SK-N-SH (cell line): ENCODE measurements around the gene FAM180B. TPM values are rescaled to one million over a fixed set of nuclear protein-coding genes. Genes with fewer than 3 reads are reported as not detected.

Experiments
- CTCF ChIA-PET: fragments of 300-600, 350-600 bp; formaldehyde crosslinking; extraction: SDS; loops from one replicate; lab custom pipeline; 2021; lab: Yijun Ruan, JAX
- POLR2A ChIA-PET: fragments of 350-600 bp; sonication (Branson Sonifier 250); formaldehyde crosslinking; extraction: SDS; loops from one replicate; lab custom pipeline; 2020; ENCODE audit warnings: antibody characterized with exemption, inconsistent platforms; lab: Yijun Ruan, JAX
- DNase-seq: peaks from one replicate; pipeline ENCODE4 v3.0.0; 2012
- H2AFZ ChIP-seq: fragments of 200-600 bp; sonication (generic); 2 replicates; pipeline ENCODE4 v1.8.1; 2016; ENCODE audit warnings: antibody characterized with exemption, mild to moderate bottlenecking, low read depth
- H3F3A ChIP-seq: fragments of 200-600 bp; sonication (generic); replicated peaks from 2 replicates; pipeline ENCODE3; 2016; ENCODE audit warnings: antibody characterized with exemption, mild to moderate bottlenecking; ENCODE audit not compliant: insufficient read depth
- H3K27ac ChIP-seq, 2 experiments: fragments of 200-500 bp in 1 of 2; fragments of 200-600 bp in 1 of 2; sonication (Bioruptor generic) in 1 of 2; sonication (generic), shearing (Covaris generic) in 1 of 2; 2 replicates each; pipeline versions ENCODE4 v1.5.1 to v1.6.1; 2014 to 2016; ENCODE audit warnings: low read depth in 2 of 2, inconsistent platforms in 1 of 2, low read length in 1 of 2, mild to moderate bottlenecking in 1 of 2, mixed read lengths in 1 of 2
- H3K27me3 ChIP-seq: fragments of 200-600 bp; sonication (generic), shearing (Covaris generic); 2 replicates; pipeline ENCODE4 v1.6.1; 2016; ENCODE audit warnings: mixed run types; ENCODE audit not compliant: insufficient read depth
- H3K36me3 ChIP-seq, 2 experiments: fragments of 200-500 bp in 1 of 2; fragments of 200-600 bp in 1 of 2; sonication (Bioruptor generic) in 1 of 2; sonication (generic) in 1 of 2; replicated peaks in 1 of 2; 2 replicates each; pipeline versions ENCODE3 to v1.5.1; 2014 to 2016; ENCODE audit warnings: low read length in 1 of 2, mild to moderate bottlenecking in 1 of 2; ENCODE audit not compliant: insufficient read depth in 2 of 2, control insufficient read depth in 1 of 2
- H3K4me1 ChIP-seq, 2 experiments: fragments of 200-500 bp in 1 of 2; fragments of 200-600 bp in 1 of 2; sonication (Bioruptor generic) in 1 of 2; sonication (generic), shearing (Covaris generic) in 1 of 2; 2 replicates each; pipeline versions ENCODE4 v1.5.1 to v1.6.1; 2014 to 2016; ENCODE audit warnings: low read depth in 1 of 2, low read length in 1 of 2, mixed run types in 1 of 2; ENCODE audit not compliant: insufficient read depth in 2 of 2, control insufficient read depth in 1 of 2
- H3K4me2 ChIP-seq: fragments of 200-600 bp; sonication (generic), shearing (Covaris generic); 2 replicates; pipeline ENCODE4 v1.6.1; 2017; ENCODE audit warnings: mixed run types
- H3K4me3 ChIP-seq, 2 experiments: fragments of 200-500 bp in 1 of 2; fragments of 200-600 bp in 1 of 2; sonication (Bioruptor generic) in 1 of 2; sonication (generic), shearing (Covaris generic) in 1 of 2; 2 replicates each; pipeline versions ENCODE4 v1.5.1 to v1.8.1; 2014 to 2016; ENCODE audit warnings: low read depth in 2 of 2, inconsistent platforms in 1 of 2, low read length in 1 of 2, mild to moderate bottlenecking in 1 of 2, mixed read lengths in 1 of 2, moderate library complexity in 1 of 2
- H3K79me2 ChIP-seq: fragments of 200-600 bp; sonication (generic); 2 replicates; pipeline ENCODE4 v1.8.1; 2017; ENCODE audit warnings: mild to moderate bottlenecking; ENCODE audit not compliant: insufficient read depth
- H3K9ac ChIP-seq: fragments of 200-600 bp; sonication (generic); 2 replicates; pipeline ENCODE4 v1.6.1; 2017; ENCODE audit warnings: mixed run types
- H3K9me2 ChIP-seq: fragments of 200-600 bp; sonication (generic); 2 replicates; pipeline ENCODE4 v1.6.1; 2017; ENCODE audit warnings: mixed run types
- H3K9me3 ChIP-seq: fragments of 200-600 bp; sonication (generic); 2 replicates; pipeline ENCODE4 v1.6.1; 2017; ENCODE audit warnings: mixed run types, mild to moderate bottlenecking, moderate library complexity
- H4K20me1 ChIP-seq: fragments of 200-600 bp; sonication (generic); 2 replicates; pipeline ENCODE4 v1.6.1; 2017; ENCODE audit warnings: mild to moderate bottlenecking, mixed run types; ENCODE audit not compliant: insufficient read depth
- CHD2 ChIP-seq: fragments of 150-350 bp; IDR thresholded peaks from 2 replicates; pipeline ENCODE4 v1.6.1; 2018; ENCODE audit warnings: low read length; ENCODE audit not compliant: partially characterized antibody
- CTCF ChIP-seq: fragments of 200-600 bp; sonication (generic); IDR thresholded peaks from 2 replicates; pipeline ENCODE4 v1.6.1; 2017; ENCODE audit warnings: antibody characterized with exemption, mild to moderate bottlenecking, moderate library complexity
- EP300 ChIP-seq, 2 experiments: IDR thresholded peaks; 2 replicates each; pipeline versions ENCODE4 v1.4.0 to v1.6.1; 2012; ENCODE audit warnings: borderline replicate concordance in 1 of 2, low read depth in 1 of 2, low read length in 1 of 2
- EZH2phosphoT487 ChIP-seq: fragments of 200-600 bp; sonication (generic); IDR thresholded peaks from 2 replicates; pipeline ENCODE4 v1.6.1; 2017; ENCODE audit warnings: low read depth, mixed run types, mild to moderate bottlenecking, antibody characterized with exemption, moderate library complexity, borderline replicate concordance
- FOXJ3 ChIP-seq: sonication (generic); formaldehyde crosslinking; IDR thresholded peaks from 2 replicates; pipeline ENCODE4 v1.5.1; 2020; ENCODE audit warnings: mild to moderate bottlenecking, missing genetic modification reagents
- GATA2 ChIP-seq: sonication (generic); formaldehyde crosslinking; IDR thresholded peaks from 2 replicates; pipeline ENCODE4 v1.5.0; 2020; ENCODE audit warnings: mild to moderate bottlenecking, missing genetic modification reagents
- IRF3 ChIP-seq: fragments of 150-350 bp; IDR thresholded peaks from 2 replicates; pipeline ENCODE4 v1.6.1; 2016; ENCODE audit warnings: mild to moderate bottlenecking, low read depth, low read length
- MAX ChIP-seq: IDR thresholded peaks from 2 replicates; pipeline ENCODE4 v1.4.0; 2012; ENCODE audit warnings: low read depth
- MEF2A ChIP-seq: IDR thresholded peaks from 2 replicates; pipeline ENCODE4 v1.4.0; 2012; ENCODE audit warnings: low read depth, borderline replicate concordance
- MXI1 ChIP-seq: IDR thresholded peaks from 2 replicates; pipeline ENCODE4 v1.6.1; 2012; ENCODE audit warnings: mild to moderate bottlenecking, low read depth, low read length, improper control_type of control experiment
- POLR2AphosphoS5 ChIP-seq: IDR thresholded peaks from 2 replicates; pipeline ENCODE4 v1.6.1; 2012; ENCODE audit warnings: low read depth, low read length
- RAD21 ChIP-seq: IDR thresholded peaks from 2 replicates; pipeline ENCODE4 v1.6.1; 2012; ENCODE audit warnings: mild to moderate bottlenecking, low read length
- RFX5 ChIP-seq: IDR thresholded peaks from 2 replicates; pipeline ENCODE4 v1.6.1; 2012; ENCODE audit warnings: mild to moderate bottlenecking, improper control_type of control experiment, low read length
- TCF12 ChIP-seq: IDR thresholded peaks from 2 replicates; pipeline ENCODE4 v1.4.0; 2012
- TEAD4 ChIP-seq: IDR thresholded peaks from 2 replicates; pipeline ENCODE4 v1.4.0; 2012; ENCODE audit warnings: mild to moderate bottlenecking, borderline replicate concordance; ENCODE audit not compliant: insufficient read depth
- YY1 ChIP-seq: IDR thresholded peaks from 2 replicates; pipeline ENCODE4 v1.4.0; 2012; ENCODE audit warnings: low read depth, mild to moderate bottlenecking
- WGBS: methylation state at CpG from one replicate; pipeline ENCODE4 v1.1.6; 2017; ENCODE audit warnings: low lambda C conversion rate; 5-methylcytosine and 5-hydroxymethylcytosine counted together
- polyA plus RNA-seq, 3 experiments: library from polyadenylated mRNA; depleted of rRNA; stranded (reverse); fragments of >200 nt; gene quantifications; 2 replicates each; pipeline ENCODE4 v1.2.3, GENCODE V29; 2012

FAM180B gene
- polyA plus RNA-seq, 1 of the 3 experiments (the other 2 are of a cell fraction): not detected

- peak overlapping the region; percentile 84 for H3K4me2 ChIP-seq
- peak overlapping the region; percentile 94; the same call in 1 of the 2 replicates for H3K9ac ChIP-seq
- peak; percentile 55 for TF ChIP-seq CTCF
- peak; percentile 35 for TF ChIP-seq RAD21
- no peak for TF ChIP-seq FOXJ3
- TF ChIP-seq MXI1: peak; percentile 38; the same call in 1 of the 2 replicates
- no peak for TF ChIP-seq EP300 (IDR thresholded peaks at IDR 0.05; ENCODE audit: borderline replicate concordance in 1 of 2, low read depth in 1 of 2, low read length in 1 of 2)
- TF ChIP-seq, all 33 proteins: peak for 3
- H4K20me1 ChIP-seq: peaks cover 57% of the 10 kb centered on the region
- POLR2A ChIA-PET: interaction anchor here (1.1 kb wide), 1 partner anchor 18 kb away, joined by 3 read pairs; no protein-coding TSS in a partner anchor
- CTCF ChIA-PET: interaction anchor here (1.0 to 1.9 kb wide), 4 partner anchors 13 to 98 kb away, joined by 3 to 10 read pairs (median 4); no protein-coding TSS in a partner anchor
- no peak overlapping the region for H2AFZ ChIP-seq
- peaks cover 25% of the 10 kb centered on the region for H3F3A ChIP-seq
- H3K4me3 ChIP-seq: peak overlapping the region; percentile 63 to 88
- peaks cover 3 to 27% of the 10 kb centered on the region in 2 experiments; a peak in 2 of 4 replicates for H3K4me1 ChIP-seq
- peak; percentile 37 for DNase-seq
- H3K9me2 ChIP-seq: no peaks in the 10 kb centered on the region
- peaks cover 71% of the 10 kb centered on the region for H3K79me2 ChIP-seq
- peaks cover 2 to 32% of the 10 kb centered on the region in 2 experiments for H3K36me3 ChIP-seq
- H3K27ac ChIP-seq: peak overlapping the region in 1 of 2 experiments; percentile 84; a peak in 1 of 4 replicates
- no peaks in the 10 kb centered on the region for H3K9me3 ChIP-seq
- H3K27me3 ChIP-seq: no peaks in the 10 kb centered on the region
These were observed 35.4 kb upstream of the FAM180B start for GRCh38 chr11:47551086-47551485.

- DNase-seq: peak; percentile 52
- peaks cover 60% of the 10 kb centered on the region for H3K79me2 ChIP-seq
- H3K4me1 ChIP-seq: peaks cover 3 to 27% of the 10 kb centered on the region in 2 experiments; a peak in 2 of 4 replicates
- no peaks in the 10 kb centered on the region for H3K27me3 ChIP-seq
- peak overlapping the region; percentile 63 to 88 for H3K4me3 ChIP-seq
- H3K36me3 ChIP-seq: peaks cover 2 to 24% of the 10 kb centered on the region in 2 experiments
- TF ChIP-seq RAD21 (no peak), MAX (no peak), MEF2A (no peak), TCF12 (no peak), IRF3 (no peak), TEAD4 (no peak), GATA2 (no peak), YY1 (no peak), POLR2AphosphoS5 (no peak), CHD2 (no peak), CTCF (no peak), EZH2phosphoT487 (no peak), MXI1 (no peak), RFX5 (no peak)
- H3K9me2 ChIP-seq: no peaks in the 10 kb centered on the region
- H3K9me3 ChIP-seq: no peaks in the 10 kb centered on the region
- peaks cover 48% of the 10 kb centered on the region for H4K20me1 ChIP-seq
- WGBS: 12% methylated on average over 4 of the region's 22 CpGs
- peaks cover 20% of the 10 kb centered on the region for H3F3A ChIP-seq
- peak overlapping the region; percentile 94 for H3K9ac ChIP-seq
- H3K4me2 ChIP-seq: peak overlapping the region; percentile 84
- ChIA-PET POLR2A (interaction anchor here (0.7 to 1.1 kb wide), 2 partner anchors 19 to 296 kb away, joined by 3 read pairs; partner anchors contain the start of gene NUP160), CTCF (interaction anchor here (0.7 to 2.0 kb wide), 11 partner anchors 9 to 140 kb away, joined by 3 to 14 read pairs (median 4); partner anchors contain the start of genes C1QTNF4, KBTBD4 and NDUFS3)
- no peak overlapping the region for H2AFZ ChIP-seq
- H3K27ac ChIP-seq: peak overlapping the region; percentile 82 to 84
These were observed 34.4 kb upstream of the FAM180B start for GRCh38 chr11:47552056-47552565.
